GM19372 (cell line): ENCODE data around the gene TMEM244.
"Not testable (repeated sequence)": the region's sequence is repeated elsewhere in the genome, so short reads cannot be mapped to it uniquely, and the experiment has no call there.

ENCODE experiments used
- ATAC-seq: cut with Tn5 transposase; IDR thresholded peaks from one replicate; pipeline ENCODE4 v1.9.1; 2021; ENCODE audit warnings: mild to moderate bottlenecking, low read depth, moderate library complexity; ENCODE audit not compliant: unreplicated experiment

The TMEM244 gene

GRCh38 chr6:129817821-129818220 lies 43.3 kb downstream of the TMEM244 start:
- ATAC-seq, result no peak

GRCh38 chr6:129817332-129817731 lies 43.8 kb downstream of the TMEM244 start:
- ATAC-seq, result no peak

- no peak for ATAC-seq
These were observed 48.9 kb downstream of the TMEM244 start for GRCh38 chr6:129812145-129812777.

- ATAC-seq, result not testable (repeated sequence)
These were observed 54.0 kb downstream of the TMEM244 start for GRCh38 chr6:129807141-129807540.

- ATAC-seq, result not testable (repeated sequence)
These were observed 58.2 kb downstream of the TMEM244 start for GRCh38 chr6:129802920-129803319.

- ATAC-seq, result no peak
These were observed 59.2 kb downstream of the TMEM244 start for GRCh38 chr6:129801909-129802308.

- ATAC-seq, result no peak
These were observed 65.9 kb downstream of the TMEM244 start for GRCh38 chr6:129795261-129795660.

- no peak for ATAC-seq
These were observed 67.7 kb downstream of the TMEM244 start for GRCh38 chr6:129793447-129793846.

GRCh38 chr6:129792049-129792448 lies 69.1 kb downstream of the TMEM244 start:
- no peak for ATAC-seq

- ATAC-seq, result no peak
These were observed 70.3 kb downstream of the TMEM244 start for GRCh38 chr6:129790785-129791184.

- ATAC-seq, result no peak
These were observed 71.1 kb downstream of the TMEM244 start for GRCh38 chr6:129789974-129790373.

- no peak for ATAC-seq
These were observed 73.3 kb downstream of the TMEM244 start for GRCh38 chr6:129787816-129788215.

- no peak for ATAC-seq
These were observed 74.6 kb downstream of the TMEM244 start for GRCh38 chr6:129786548-129786947.

GRCh38 chr6:129785756-129786135 lies 75.4 kb downstream of the TMEM244 start:
- ATAC-seq, result no peak

GRCh38 chr6:129785047-129785755 lies 75.9 kb downstream of the TMEM244 start:
- ATAC-seq, result no peak
